DOHH2 (cell line): ENCODE data around the gene NEDD4L.

Experiments
- H3F3A ChIP-seq: fragments of 200-600 bp; sonication (generic), shearing (Covaris generic); 2 replicates; pipeline ENCODE4 v1.6.0; 2016; ENCODE audit warnings: antibody characterized with exemption, mild to moderate bottlenecking; ENCODE audit not compliant: control insufficient read depth, insufficient read depth
- H3K27ac ChIP-seq: fragments of 200-600 bp; sonication (generic); 2 replicates; pipeline ENCODE4 v1.5.1; 2014; ENCODE audit warnings: low read depth, mild to moderate bottlenecking, low read length, moderate library complexity
- H3K27me3 ChIP-seq: fragments of 200-600 bp; sonication (generic); 2 replicates; pipeline ENCODE4 v1.6.1; 2014; ENCODE audit warnings: mild to moderate bottlenecking, low read length, mixed read lengths; ENCODE audit not compliant: control insufficient read depth
- H3K36me3 ChIP-seq: fragments of 200-600 bp; sonication (generic); 2 replicates; pipeline ENCODE4 v1.6.1; 2014; ENCODE audit warnings: mild to moderate bottlenecking, low read length, moderate library complexity, mixed read lengths; ENCODE audit not compliant: control insufficient read depth
- H3K4me1 ChIP-seq: fragments of 200-600 bp; sonication (generic); 2 replicates; pipeline ENCODE4 v1.6.1; 2014; ENCODE audit warnings: mild to moderate bottlenecking, low read length, mixed read lengths; ENCODE audit not compliant: control insufficient read depth
- H3K4me2 ChIP-seq: fragments of 200-600 bp; sonication (generic); 2 replicates; pipeline ENCODE4 v1.6.0; 2014; ENCODE audit warnings: mild to moderate bottlenecking, low read length, moderate library complexity
- H3K4me3 ChIP-seq: fragments of 200-600 bp; sonication (generic); 2 replicates; pipeline ENCODE4 v1.5.1; 2014; ENCODE audit warnings: mild to moderate bottlenecking, low read length, mixed read lengths
- H3K79me2 ChIP-seq: fragments of 200-600 bp; sonication (generic); 2 replicates; pipeline ENCODE4 v1.6.1; 2014; ENCODE audit warnings: mild to moderate bottlenecking, low read length, mixed read lengths; ENCODE audit not compliant: control insufficient read depth
- H3K9me2 ChIP-seq: fragments of 200-600 bp; sonication (generic); replicated peaks from 2 replicates; pipeline ENCODE4 v1.6.1; 2014; ENCODE audit warnings: mild to moderate bottlenecking, low read length, mixed read lengths; ENCODE audit not compliant: control insufficient read depth
- H3K9me3 ChIP-seq: fragments of 200-600 bp; sonication (generic); 2 replicates; pipeline ENCODE4 v1.6.1; 2014; ENCODE audit warnings: antibody characterized with exemption, low read length, mixed read lengths; ENCODE audit not compliant: control insufficient read depth, insufficient read depth
- H4K20me1 ChIP-seq: fragments of 200-600 bp; sonication (generic); 2 replicates; pipeline ENCODE4 v1.6.0; 2014; ENCODE audit warnings: low read depth, mild to moderate bottlenecking, antibody characterized with exemption, low read length, moderate library complexity; ENCODE audit not compliant: control insufficient read depth, insufficient read depth
- CTCF ChIP-seq: fragments of 200-600 bp; sonication (generic); IDR thresholded peaks from one replicate; pipeline ENCODE4 v1.5.1; 2014; ENCODE audit warnings: antibody characterized with exemption, mild to moderate bottlenecking, low read depth, low read length; ENCODE audit not compliant: poor library complexity, severe bottlenecking
- EZH2phosphoT487 ChIP-seq: fragments of 200-600 bp; sonication (generic); IDR thresholded peaks from 2 replicates; pipeline ENCODE4 v1.6.1; 2017; ENCODE audit warnings: borderline replicate concordance, mild to moderate bottlenecking, antibody characterized with exemption, low read length, moderate library complexity, mixed read lengths

NEDD4L gene

GRCh38 chr18:58397385-58398132 is 353.5 kb downstream of the NEDD4L start:
- Histone ChIP-seq H3K4me1 (no peaks in the 10 kb centered on the region), H4K20me1 (no peaks in the 10 kb centered on the region), H3K27ac (no peak overlapping the region), H3K36me3 (peaks cover 41% of the 10 kb centered on the region), H3K27me3 (no peaks in the 10 kb centered on the region), H3K9me2 (no peaks in the 10 kb centered on the region), H3K4me3 (no peak overlapping the region), H3K9me3 (no peaks in the 10 kb centered on the region), H3F3A (peaks cover 9% of the 10 kb centered on the region; the same call in 1 of the 2 replicates), H3K79me2 (no peaks in the 10 kb centered on the region), H3K4me2 (no peak overlapping the region)
- TF ChIP-seq EZH2phosphoT487 = no peak
- TF ChIP-seq CTCF = no peak

DNA sequence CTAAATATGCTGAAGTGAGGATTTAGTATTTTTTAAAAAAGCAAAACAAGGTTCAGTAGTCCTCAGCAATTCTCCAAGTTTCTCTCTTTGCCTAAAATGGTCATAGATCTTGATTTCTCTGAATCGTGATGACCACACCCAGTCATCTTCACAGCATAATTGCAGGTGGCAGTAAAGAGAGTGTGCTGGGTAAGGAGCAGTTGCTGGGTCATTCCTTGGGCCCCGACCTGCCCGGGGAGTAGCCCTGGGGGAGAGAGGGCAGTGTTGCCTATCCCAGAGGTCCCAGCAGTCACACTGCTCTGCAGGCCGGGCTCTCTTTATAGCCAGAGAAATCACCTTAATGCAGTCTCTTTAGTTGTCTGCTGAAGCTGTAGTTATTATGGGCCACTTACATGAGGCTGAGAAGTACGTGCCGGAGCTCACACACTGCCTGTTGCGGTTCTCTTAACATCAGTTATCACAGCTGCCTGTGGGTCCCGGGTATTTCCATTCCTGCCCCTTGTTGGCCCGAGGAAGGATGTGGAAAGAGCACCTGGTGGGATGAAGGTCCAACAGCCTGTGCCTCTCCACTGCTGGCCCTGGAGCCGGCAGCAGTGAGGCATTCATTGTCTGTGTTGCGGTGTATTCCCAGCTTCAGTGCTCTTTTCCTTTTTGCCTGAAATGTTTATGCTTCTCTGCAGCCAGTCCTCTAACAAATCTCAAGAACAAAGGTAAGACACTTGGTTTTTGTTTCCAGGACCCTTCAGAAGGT is 354.8 kb downstream of the NEDD4L start:
- Histone ChIP-seq H3K27ac (no peak overlapping the region), H3F3A (peaks cover 9% of the 10 kb centered on the region; the same call in 1 of the 2 replicates), H4K20me1 (no peaks in the 10 kb centered on the region), H3K9me2 (no peaks in the 10 kb centered on the region), H3K9me3 (no peaks in the 10 kb centered on the region), H3K36me3 (peaks cover 28% of the 10 kb centered on the region), H3K4me3 (no peak overlapping the region), H3K4me2 (no peak overlapping the region), H3K27me3 (no peaks in the 10 kb centered on the region), H3K79me2 (no peaks in the 10 kb centered on the region), H3K4me1 (no peaks in the 10 kb centered on the region)
- TF ChIP-seq CTCF = no peak
- TF ChIP-seq EZH2phosphoT487 = no peak

DNA sequence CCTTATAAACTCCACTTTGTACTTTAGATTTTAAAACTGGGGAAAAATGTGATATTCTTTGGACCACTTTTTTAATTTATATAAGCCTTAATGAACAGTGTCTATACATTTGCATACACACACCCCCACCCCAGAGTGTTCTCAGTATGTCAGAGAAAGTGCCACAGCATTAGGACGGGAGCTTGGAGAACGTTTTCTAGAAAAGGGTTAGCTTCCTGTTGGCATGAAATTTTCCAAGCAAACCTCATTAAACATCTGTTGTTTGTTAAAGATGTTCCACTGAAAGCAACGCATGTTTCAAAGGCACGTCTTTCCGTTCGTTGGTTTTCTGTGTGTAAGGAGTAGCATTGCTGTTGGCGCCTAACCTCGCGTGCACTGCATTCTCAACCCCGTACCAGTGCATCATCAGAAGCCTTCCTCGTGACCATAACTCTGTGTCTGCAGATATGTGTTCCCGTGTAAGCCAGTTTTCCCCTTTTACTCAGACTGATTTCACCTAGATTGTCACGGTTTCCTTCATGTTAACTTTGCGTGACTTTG is 356.4 kb downstream of the NEDD4L start:
- peaks cover 20% of the 10 kb centered on the region for H3K36me3 ChIP-seq
- H3K27me3 ChIP-seq = no peaks in the 10 kb centered on the region
- no peaks in the 10 kb centered on the region for H4K20me1 ChIP-seq
- H3K79me2 ChIP-seq = no peaks in the 10 kb centered on the region
- no peak overlapping the region for H3K27ac ChIP-seq
- H3K4me2 ChIP-seq = no peak overlapping the region
- TF ChIP-seq CTCF (no peak), EZH2phosphoT487 (no peak)
- H3K9me2 ChIP-seq = no peaks in the 10 kb centered on the region
- peaks cover 9% of the 10 kb centered on the region; the same call in 1 of the 2 replicates for H3F3A ChIP-seq
- no peaks in the 10 kb centered on the region for H3K4me1 ChIP-seq
- no peaks in the 10 kb centered on the region for H3K9me3 ChIP-seq
- no peak overlapping the region for H3K4me3 ChIP-seq
